ENCODE data around the gene FAM171A1.

GRCh38 chr10:15266117-15266516 lies 105.0 kb downstream of the FAM171A1 start:
- TF ChIP-seq POLR2A (IDR thresholded peaks at IDR 0.05; ENCODE audit: low read length) (no peak), GATA1 (IDR thresholded peaks at IDR 0.05; ENCODE audit: low read depth, low read length) (no peak)

Measured in erythroblast (primary cell).